Vagina (tissue), 2 donors: ENCODE results near the gene DAGLA. TPM values are rescaled to one million over a fixed set of nuclear protein-coding genes. Genes with fewer than 3 reads are reported as not detected.
A peak's percentile ranks its signal among the peaks of the same experiment; 100 is the strongest.

Experiments
- DNase-seq, 2 donors: peaks; one replicate each; pipeline ENCODE4 v3.0.0-alpha.2; 2017; ENCODE audit errors: extremely low spot score in 2 of 2
- H3K27ac ChIP-seq: fragments of 200-600 bp; sonication (generic); one replicate; pipeline ENCODE4 v1.5.1; 2019
- H3K27me3 ChIP-seq: fragments of 200-600 bp; sonication (generic); one replicate; pipeline ENCODE4 v1.5.1; 2019
- H3K36me3 ChIP-seq, 2 donors: fragments of 200-600 bp; sonication (generic); one replicate each; pipeline ENCODE4 v1.5.1; 2017 to 2019
- H3K4me1 ChIP-seq: fragments of 200-600 bp; sonication (generic); one replicate; pipeline ENCODE4 v1.5.1; 2019
- H3K4me3 ChIP-seq, 2 donors: fragments of 200-600 bp; sonication (generic); 1 replicate in 1 of 2; 2 replicates in 1 of 2; pipeline ENCODE4 v1.5.1; 2016 to 2019
- H3K9me3 ChIP-seq: fragments of 200-600 bp; sonication (generic); one replicate; pipeline ENCODE4 v1.5.1; 2019
- CTCF ChIP-seq, 3 experiments: fragments of 450-650 bp in 2 of 3; fragments of 200-600 bp in 1 of 3; sonication (generic) in 1 of 3; IDR thresholded peaks; one replicate each; pipeline ENCODE4 v1.5.1; 2017 to 2019; ENCODE audit warnings: antibody characterized with exemption in 3 of 3, mild to moderate bottlenecking in 2 of 3, moderate library complexity in 2 of 3
- POLR2A ChIP-seq, 2 donors: fragments of 450-650 bp; IDR thresholded peaks; one replicate each; pipeline ENCODE4 v1.6.1; 2017; ENCODE audit warnings: antibody characterized with exemption in 2 of 2, mild to moderate bottlenecking in 2 of 2, moderate library complexity in 2 of 2
- POLR2AphosphoS5 ChIP-seq, 2 donors: sonication (generic); formaldehyde crosslinking; IDR thresholded peaks; one replicate each; pipeline ENCODE4 v1.9.0; 2017; ENCODE audit warnings: antibody characterized with exemption in 2 of 2, mild to moderate bottlenecking in 2 of 2, low read depth in 1 of 2; ENCODE audit not compliant: insufficient read depth in 1 of 2
- intact Hi-C: fragments of 100-400 bp; cut with DNase I; formaldehyde crosslinking; loops from one replicate; pipeline ENCODE4 v1.15.1; 2023
- total RNA-seq: library from RNA; depleted of rRNA; stranded (reverse); fragments of >200 nt; gene quantifications from one replicate; pipeline ENCODE4 v1.2.3, GENCODE V29; 2016

DAGLA gene
- total RNA-seq, 1 donor from 2014 or later = 1.5 TPM

DNA sequence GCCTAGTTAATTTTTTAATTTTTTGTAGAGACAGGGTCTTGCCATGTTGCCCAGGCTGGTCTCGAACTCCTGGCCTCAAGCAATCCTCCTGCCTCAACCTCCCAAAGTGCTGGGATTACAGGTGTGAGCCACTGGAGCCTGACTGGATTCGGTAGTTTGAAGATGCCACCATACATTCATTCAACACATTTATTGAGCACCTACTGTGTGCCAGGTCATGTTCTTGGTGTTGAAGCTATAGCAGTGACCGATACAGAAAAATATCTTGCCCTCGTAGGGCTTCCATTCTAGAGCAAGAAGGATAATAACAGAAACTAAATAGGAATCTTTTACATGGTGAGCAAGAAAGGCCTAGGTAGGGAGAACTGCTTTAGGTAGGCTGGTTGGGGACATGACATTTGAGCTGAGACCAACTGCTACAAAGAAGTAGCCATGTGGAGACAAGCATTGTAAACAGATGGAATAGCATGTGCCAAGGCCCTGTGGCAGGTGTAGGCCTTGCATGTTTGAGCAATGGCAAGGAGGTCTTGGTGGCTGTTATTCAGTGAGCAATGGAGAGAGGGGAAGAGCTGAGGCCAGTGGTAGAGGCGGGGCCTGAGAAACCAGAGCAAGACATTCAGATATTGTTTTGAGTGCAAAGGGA lies 70.6 kb downstream of the DAGLA start:
- no peaks in the 10 kb centered on the region for H3K36me3 ChIP-seq
- intact Hi-C loops = no loop called here
- no peak for DNase-seq
- H3K27ac ChIP-seq = no peak overlapping the region
- TF ChIP-seq CTCF (IDR thresholded peaks at IDR 0.05) (no peak), POLR2A (IDR thresholded peaks at IDR 0.05) (no peak), POLR2AphosphoS5 (IDR thresholded peaks at IDR 0.05; ENCODE audit: insufficient read depth in 1 of 2, low read depth in 1 of 2) (no peak)
- no peaks in the 10 kb centered on the region for H3K27me3 ChIP-seq
- H3K4me3 ChIP-seq = no peak overlapping the region
- H3K9me3 ChIP-seq = no peaks in the 10 kb centered on the region
- peaks cover 10% of the 10 kb centered on the region for H3K4me1 ChIP-seq

GRCh38 chr11:61751384-61751783 lies 71.2 kb downstream of the DAGLA start:
- no peaks in the 10 kb centered on the region for H3K36me3 ChIP-seq
- no peaks in the 10 kb centered on the region for H3K27me3 ChIP-seq
- no peak for DNase-seq
- TF ChIP-seq POLR2AphosphoS5 (IDR thresholded peaks at IDR 0.05; ENCODE audit: insufficient read depth in 1 of 2, low read depth in 1 of 2) (no peak), CTCF (IDR thresholded peaks at IDR 0.05) (no peak), POLR2A (IDR thresholded peaks at IDR 0.05) (no peak)
- H3K27ac ChIP-seq = no peak overlapping the region
- no peak overlapping the region for H3K4me3 ChIP-seq
- H3K4me1 ChIP-seq = peaks cover 10% of the 10 kb centered on the region
- no peaks in the 10 kb centered on the region for H3K9me3 ChIP-seq
- intact Hi-C loops = no loop called here

GRCh38 chr11:61752117-61752924 lies 72.1 kb downstream of the DAGLA start, which contains the start of gene MYRF:
TSS of gene MYRF (plus strand) at chr11:61752636. CDS start at chr11:61752745, 109 bp downstream.
- intact Hi-C loops = no loop called here
- no peak within 1 kb of the TSS for H3K27ac ChIP-seq

DNA sequence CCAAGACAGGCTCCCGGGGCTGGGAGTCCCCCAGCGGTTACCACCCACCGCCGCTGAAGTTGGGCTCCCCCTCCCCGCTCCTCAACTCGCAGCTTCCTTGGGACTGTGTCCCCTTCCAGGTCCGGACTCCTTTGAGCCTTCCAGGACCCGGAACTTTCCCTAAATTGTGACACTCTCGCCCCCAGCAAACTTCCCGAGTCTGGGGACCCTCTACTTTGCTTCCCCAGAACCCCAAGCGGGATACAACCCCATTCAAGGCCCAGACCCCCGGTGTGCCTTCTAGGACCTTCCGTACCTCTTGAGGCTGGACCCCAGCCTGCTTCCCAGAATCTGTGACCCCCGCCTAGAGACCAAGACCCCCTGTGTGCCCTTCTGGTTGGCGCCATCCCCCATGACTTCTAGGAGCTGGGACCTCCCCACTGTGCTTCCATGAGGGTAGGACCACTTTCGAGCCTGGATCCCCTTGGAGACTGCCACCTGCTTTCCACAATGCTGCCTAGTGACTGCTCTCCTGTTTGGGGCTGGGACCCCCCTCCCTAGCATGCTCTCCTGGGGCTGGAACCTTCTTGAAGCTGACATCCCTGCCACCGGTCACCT lies 72.8 kb downstream of the DAGLA start:
- Histone ChIP-seq H3K36me3 (no peaks in the 10 kb centered on the region), H3K9me3 (no peaks in the 10 kb centered on the region), H3K4me1 (peaks cover 7% of the 10 kb centered on the region), H3K27me3 (no peaks in the 10 kb centered on the region), H3K4me3 (peak overlapping the region; percentile 38 to 55), H3K27ac (no peak overlapping the region)
- DNase-seq = no peak
- intact Hi-C loops = no loop called here
- no peak for TF ChIP-seq POLR2A (IDR thresholded peaks at IDR 0.05)
- no peak for TF ChIP-seq POLR2AphosphoS5 (IDR thresholded peaks at IDR 0.05; ENCODE audit: insufficient read depth in 1 of 2, low read depth in 1 of 2)
- no peak for TF ChIP-seq CTCF (IDR thresholded peaks at IDR 0.05)

More at GRCh38 chr11:61752117-61752924, 72.1 kb downstream of the DAGLA start, which contains the start of gene MYRF:
- Histone ChIP-seq H3K4me1 (peaks cover 10% of the 10 kb centered on the region), H3K27me3 (no peaks in the 10 kb centered on the region), H3K4me3 (peak within 1 kb of the TSS; percentile 38 to 55), H3K9me3 (no peaks in the 10 kb centered on the region), H3K36me3 (no peaks in the 10 kb centered on the region)
- no peak for TF ChIP-seq POLR2AphosphoS5 (IDR thresholded peaks at IDR 0.05; ENCODE audit: insufficient read depth in 1 of 2, low read depth in 1 of 2)
- TF ChIP-seq POLR2A (IDR thresholded peaks at IDR 0.05) = no peak
- TF ChIP-seq CTCF (IDR thresholded peaks at IDR 0.05) = no peak
- DNase-seq = no peak
